GM13977 (cell line): ENCODE data around the gene CDC42SE2.
A peak's percentile ranks its signal among the peaks of the same experiment; 100 is the strongest.
"Not testable (repeated sequence)": the region's sequence is repeated elsewhere in the genome, so short reads cannot be mapped to it uniquely, and the experiment has no call there.

ENCODE experiments used
- DNase-seq: peaks from one replicate; pipeline ENCODE4 v3.0.0; 2012; ENCODE audit warnings: low spot score
- CTCF ChIP-seq: IDR thresholded peaks from 2 replicates; pipeline ENCODE4 v1.5.1; 2012; ENCODE audit warnings: mild to moderate bottlenecking, control low read depth; ENCODE audit not compliant: insufficient read depth; ENCODE audit errors: extremely low read depth, missing control alignments
- in situ Hi-C: fragments of 300-500 bp; cut with MboI; formaldehyde crosslinking; loops from one replicate; pipeline ENCODE4 v1.12.0; 2022; ENCODE audit warnings: low sequenced_read_pairs, low pct_unique_long_range_greater_than_20kb, mixed read lengths, inconsistent platforms; ENCODE audit not compliant: unreplicated experiment

Gene CDC42SE2

GRCh38 chr5:131378721-131379541 is 115.1 kb downstream of the CDC42SE2 start:
- in situ Hi-C loops: no loop called here
- no peak for TF ChIP-seq CTCF
- DNase-seq: no peak

GRCh38 chr5:131379723-131380122 is 115.9 kb downstream of the CDC42SE2 start:
- in situ Hi-C loops: loop anchor here (10.0 kb wide), 2 partner anchors 95 to 215 kb away; partner anchors contain the start of gene HINT1
- TF ChIP-seq CTCF: no peak
- peak; percentile 23 for DNase-seq

GRCh38 chr5:131380238-131380637 is 116.4 kb downstream of the CDC42SE2 start:
- in situ Hi-C loops: loop anchor here (10.0 kb wide), 2 partner anchors 95 to 215 kb away; partner anchors contain the start of gene HINT1
- DNase-seq: not testable (repeated sequence)

GRCh38 chr5:131381021-131381420 is 117.2 kb downstream of the CDC42SE2 start:
- no peak for TF ChIP-seq CTCF
- in situ Hi-C loops: loop anchor here (10.0 kb wide), 2 partner anchors 96 to 216 kb away; partner anchors contain the start of gene HINT1
- no peak for DNase-seq

DNA sequence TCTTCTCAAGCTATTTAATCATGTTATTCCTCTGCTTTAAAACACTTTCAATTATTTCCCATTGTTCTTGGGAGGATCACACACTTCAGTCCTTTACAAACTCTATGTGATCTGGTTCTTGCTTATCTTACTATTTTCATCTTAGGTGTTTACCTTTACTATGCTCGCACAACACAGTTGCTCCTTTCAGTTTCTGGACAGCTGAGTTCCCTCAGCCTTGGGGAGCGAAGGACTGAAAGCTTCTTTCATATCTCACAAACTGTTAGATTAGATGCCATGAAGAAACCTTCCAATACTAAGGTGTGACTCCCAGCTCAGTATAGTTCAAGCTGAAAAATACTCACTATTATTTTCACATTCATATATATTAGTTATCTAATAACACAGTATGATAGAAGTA is 117.9 kb downstream of the CDC42SE2 start:
- no peak for DNase-seq
- in situ Hi-C loops: loop anchor here (10.0 kb wide), 2 partner anchors 97 to 217 kb away; partner anchors contain the start of gene HINT1
- TF ChIP-seq CTCF: no peak

DNA sequence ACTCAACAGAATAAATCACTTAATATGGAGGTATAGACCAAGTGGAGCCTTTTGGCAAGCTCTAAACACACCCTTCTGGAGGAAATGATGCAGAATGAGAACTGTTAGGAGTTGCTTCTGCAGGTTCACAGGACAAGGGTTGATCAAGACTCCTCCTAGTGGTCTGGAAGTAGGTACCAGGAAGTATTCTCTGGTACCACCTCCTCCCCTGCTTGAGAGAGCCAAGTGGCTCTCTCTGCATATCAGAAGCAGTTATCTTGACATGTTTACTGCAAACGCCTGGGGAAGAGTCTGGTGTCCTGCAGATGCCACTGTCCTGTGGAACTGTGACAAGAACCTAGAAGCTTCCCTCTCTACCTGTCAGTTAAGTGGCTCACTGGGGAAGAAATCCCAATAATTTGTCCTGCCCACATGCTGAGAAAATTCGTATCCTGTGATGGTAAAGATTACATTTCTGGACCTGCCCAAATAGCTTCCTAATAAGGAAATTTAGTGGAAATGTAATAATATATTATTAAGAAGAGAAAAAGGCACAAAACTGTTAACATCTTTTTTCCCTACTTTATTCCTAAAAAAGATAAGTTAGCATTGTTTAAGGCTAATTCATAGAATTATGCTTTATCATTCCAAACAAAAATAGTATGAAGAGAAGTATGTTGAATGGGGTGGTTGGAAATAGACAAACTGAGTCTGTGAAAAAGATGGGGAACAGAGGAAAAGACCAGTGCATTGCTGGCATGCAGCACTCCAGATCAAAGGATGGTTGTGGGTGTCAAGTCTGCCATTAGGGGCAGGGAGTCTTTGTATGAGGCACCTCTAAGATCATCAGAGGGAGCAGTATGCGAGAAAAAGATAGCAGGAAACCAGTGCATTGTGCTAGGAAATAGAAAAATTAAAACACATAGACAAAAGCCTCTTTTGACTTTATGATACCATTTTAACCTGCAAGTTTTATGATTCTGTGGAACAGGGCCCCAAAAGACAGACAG is 118.8 kb downstream of the CDC42SE2 start:
- in situ Hi-C loops: loop anchor here (10.0 kb wide), 2 partner anchors 98 to 218 kb away; partner anchors contain the start of gene HINT1
- peak; percentile 63 for TF ChIP-seq CTCF
- DNase-seq: peak; percentile 36

DNA sequence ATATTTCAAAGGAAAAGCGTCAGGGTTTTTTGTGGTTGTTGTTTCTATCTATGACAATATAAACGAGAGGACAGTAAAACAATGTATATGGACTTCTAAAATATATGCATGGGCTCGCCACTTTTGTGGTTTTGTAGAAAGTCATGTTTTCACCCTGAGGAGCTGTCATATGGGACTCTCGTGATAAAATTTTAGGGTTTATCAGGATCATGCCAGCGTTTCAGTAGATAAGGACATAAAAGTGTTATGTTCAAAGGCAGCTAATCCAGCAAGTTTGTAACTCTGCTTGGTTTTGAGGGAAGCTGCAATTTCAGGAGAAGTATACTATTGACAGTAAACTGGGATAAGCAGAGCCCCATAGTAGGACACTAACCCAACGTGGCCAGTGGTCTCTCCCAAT is 120.3 kb downstream of the CDC42SE2 start:
- DNase-seq: no peak
- TF ChIP-seq CTCF: no peak
- in situ Hi-C loops: loop anchor here (10.0 kb wide), 2 partner anchors 99 to 219 kb away; partner anchors contain the start of gene HINT1
